ENCODE measurements around the gene SGIP1.

Gene SGIP1

DNA sequence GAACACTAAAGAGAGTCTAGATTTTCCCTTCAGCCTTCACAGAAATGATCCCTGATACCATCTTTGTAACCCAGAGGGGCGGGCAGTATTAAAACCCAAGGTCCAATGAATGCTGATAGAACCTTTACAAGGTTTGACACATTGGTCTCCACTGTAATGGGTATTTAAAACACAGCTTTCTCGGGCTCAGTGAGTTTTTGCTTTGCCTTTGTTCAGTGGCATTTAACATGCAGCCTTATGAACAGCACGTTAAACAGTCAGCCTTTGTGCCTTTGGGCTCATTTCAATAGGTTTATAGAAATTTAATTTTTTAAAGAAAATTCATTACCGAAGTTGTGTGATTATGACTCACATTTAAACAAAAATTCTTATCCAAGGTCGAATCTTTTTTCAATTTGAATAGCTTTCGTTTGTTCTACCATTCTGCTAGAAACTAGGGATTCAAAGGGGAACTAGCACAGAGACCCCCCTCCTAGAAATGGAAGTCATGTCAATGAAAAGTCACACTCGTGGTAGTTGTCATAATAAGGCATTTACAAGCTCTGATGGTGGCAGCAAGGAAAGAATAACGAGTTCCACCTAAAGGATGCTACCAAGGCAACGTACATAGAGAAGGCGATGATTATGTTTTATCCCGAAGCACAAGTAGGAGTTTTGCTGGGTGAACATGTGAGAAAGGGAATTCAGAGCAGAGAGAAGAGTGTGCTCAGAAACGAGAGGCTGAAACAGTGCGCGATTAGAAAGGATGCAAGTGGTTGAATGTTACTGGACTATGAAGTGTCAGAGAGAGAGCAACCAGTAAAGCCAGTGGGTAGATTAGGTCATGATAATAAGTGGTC lies 66.2 kb downstream of the SGIP1 start:
- DNase-seq (ENCODE audit: extremely low read depth in 1 of 2, low read depth in 1 of 2) = no peak

DNA sequence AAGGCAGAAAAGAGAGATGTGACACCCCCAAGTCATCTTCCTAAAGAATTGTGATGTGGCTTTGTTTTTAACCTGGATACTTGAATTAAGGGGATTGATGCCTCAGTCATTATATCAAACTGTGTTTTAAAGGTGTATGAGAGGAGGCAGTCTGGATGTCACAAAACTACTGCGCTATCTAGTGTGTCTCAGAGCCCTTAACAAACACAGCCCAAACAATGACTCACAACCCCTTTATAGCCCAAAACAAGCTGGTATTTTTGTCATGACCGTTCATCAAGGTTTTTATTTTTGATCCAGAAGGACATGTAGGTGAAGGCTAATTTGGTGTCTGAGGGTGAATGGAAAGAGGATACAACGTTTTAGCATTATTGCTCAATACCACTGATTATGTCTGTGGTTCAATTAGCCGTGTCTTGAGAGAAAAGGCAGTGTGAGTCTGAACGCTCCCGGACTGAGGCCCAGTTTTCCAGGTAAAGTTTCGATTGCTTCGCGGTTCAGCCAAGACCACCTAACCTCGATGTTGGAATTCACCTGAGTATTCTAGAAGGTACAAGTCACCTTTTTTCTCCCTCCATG lies 71.6 kb downstream of the SGIP1 start:
- no peak for DNase-seq (ENCODE audit: extremely low read depth in 1 of 2, low read depth in 1 of 2)

DNA sequence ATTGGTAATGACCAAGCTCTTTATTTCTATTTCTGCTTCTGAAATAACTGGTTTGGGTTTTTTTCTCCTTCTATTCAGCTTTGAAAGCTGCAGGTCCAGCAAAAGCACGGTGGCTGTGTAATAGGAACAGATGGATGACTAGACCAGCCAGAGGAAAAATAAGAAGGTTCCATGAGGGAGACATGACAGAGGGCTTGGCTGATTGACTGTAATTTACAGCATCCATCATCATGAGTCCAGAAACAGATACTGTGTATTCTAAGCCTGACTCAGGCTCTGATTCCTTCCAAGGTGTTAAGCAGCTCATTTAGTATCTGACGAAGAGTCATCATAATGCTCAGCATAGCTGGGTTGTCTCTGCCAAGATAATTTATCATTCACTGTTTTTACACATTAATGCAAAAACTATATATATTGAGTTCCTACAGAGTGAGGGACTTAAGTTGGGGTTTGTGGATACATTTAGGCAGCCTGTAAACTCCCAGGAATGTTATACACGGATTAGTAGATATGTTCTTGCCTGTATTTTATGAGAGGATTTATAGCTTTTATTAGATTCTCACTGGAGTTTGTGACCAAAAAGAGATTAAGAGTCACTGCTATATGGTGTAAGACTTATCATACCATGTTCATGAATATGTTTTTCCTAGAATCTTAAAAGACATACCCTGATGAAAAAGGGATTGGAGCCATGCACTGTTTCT lies 72.6 kb downstream of the SGIP1 start:
- no peak for DNase-seq (ENCODE audit: extremely low read depth in 1 of 2, low read depth in 1 of 2)

DNA sequence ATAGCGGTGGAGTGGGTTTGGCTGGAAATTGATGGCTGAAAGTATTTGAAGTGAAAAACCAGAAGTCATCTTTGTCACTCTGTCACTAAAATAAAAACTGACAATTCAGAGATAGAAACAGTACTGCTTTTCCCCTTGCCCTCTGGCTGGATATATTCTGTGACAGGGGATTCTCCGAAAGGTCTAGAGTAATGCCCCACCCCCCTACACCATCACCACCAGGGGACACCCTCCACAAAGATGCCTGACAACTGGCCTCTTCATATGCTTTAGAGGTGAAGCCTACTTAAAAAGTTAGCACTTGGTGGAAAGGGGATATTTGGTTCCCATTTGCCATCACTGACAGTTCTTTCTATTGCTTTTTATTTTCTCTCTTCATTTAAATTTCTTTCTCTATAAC lies 73.5 kb downstream of the SGIP1 start:
- DNase-seq (ENCODE audit: extremely low read depth in 1 of 2, low read depth in 1 of 2) = no peak

DNA sequence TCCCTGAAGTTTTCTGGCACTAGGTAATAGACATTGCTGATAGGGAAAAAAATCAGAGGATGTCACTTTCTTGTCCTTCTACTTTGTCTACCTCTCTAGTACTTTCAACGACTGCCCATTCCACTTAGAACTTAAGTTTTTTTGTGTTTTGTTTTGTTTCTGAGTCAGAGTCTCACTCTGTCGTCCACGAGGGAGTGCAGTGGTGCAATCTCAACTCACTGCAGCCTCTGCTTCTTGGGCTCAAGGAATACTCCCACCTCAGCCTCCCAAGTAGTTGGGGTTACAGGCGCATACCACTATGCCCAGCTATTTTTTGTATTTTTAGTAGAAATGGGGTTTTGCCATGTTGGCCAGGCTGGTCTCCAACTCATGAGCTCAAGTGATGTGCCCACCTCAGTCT lies 79.2 kb downstream of the SGIP1 start:
- no peak for DNase-seq (ENCODE audit: extremely low read depth in 1 of 2, low read depth in 1 of 2)

DNA sequence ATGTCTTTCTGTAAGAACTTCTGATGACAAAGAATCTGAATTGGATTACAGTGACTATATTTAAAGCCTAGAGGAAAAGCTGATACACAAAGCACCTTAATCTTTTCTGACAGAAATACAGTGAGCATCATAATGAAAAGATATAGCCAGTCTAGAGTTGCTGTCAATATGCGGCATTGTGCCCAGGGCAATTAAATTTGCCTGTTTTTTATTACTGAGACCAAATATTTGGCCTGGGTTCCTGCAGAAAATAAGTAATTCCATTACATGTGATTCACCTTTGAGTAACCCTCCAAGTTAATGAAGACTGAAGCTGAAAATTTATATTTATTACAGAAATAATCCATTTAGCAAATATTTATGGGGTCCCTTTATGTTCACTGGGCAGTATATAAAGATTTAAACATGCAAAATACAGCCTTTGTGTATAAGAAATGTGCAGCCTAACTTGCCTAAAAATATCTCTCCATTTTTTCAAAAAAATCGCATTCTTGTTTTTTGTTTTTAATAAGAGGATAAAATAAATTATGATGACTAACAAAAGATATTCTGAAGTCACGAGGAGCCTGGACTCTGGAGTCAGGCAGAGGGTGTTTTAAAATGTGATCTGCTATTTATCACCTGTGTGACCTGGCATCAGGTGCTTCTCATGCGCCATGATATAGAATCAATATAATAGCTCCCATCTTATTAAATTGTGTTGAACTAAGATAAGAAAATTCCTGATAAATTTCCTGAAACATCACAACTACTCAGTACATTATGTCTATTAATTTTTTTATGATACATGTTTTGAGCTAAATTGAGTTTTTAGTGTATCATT lies 83.6 kb downstream of the SGIP1 start:
- DNase-seq (ENCODE audit: extremely low read depth in 1 of 2, low read depth in 1 of 2) = no peak

DNA sequence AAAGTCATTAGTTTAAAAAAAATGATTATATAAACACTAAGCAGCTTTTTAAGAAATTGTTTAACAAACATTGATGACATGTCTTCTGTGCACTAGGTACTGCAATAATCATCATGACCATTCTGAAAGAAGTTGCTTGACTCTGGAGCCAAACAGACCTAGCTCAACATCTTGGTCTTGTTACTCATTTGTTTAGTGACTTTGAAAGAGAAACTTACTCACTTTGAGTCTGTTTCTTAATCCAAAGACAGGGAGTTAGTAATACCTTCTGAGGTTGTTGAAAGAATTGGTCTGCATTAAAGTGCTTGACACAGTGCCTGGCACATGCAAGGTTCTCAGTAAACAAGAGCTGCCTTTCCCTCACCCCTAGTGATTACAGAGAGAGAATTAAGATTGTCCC lies 84.4 kb downstream of the SGIP1 start:
- no peak for DNase-seq (ENCODE audit: extremely low read depth in 1 of 2, low read depth in 1 of 2)

DNA sequence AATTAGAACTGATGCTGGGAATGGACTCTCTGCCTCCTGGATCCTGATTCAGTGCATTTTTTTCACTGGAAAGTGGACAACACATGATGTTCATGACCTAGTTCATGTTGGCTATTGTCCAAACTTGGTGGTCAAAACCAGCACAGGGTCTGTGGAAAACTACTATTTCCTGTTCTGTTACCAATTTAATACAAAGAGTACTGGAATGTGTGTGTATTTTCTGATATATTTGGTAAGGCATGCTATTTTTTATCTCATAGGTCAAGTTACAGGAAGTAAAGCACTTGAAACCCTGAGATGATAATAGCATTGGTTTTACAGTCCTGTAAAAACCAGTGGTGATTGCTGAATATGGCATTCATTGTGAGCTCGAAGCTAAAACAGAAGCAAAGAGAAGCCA lies 89.9 kb downstream of the SGIP1 start:
- no peak for DNase-seq (ENCODE audit: extremely low read depth in 1 of 2, low read depth in 1 of 2)

DNA sequence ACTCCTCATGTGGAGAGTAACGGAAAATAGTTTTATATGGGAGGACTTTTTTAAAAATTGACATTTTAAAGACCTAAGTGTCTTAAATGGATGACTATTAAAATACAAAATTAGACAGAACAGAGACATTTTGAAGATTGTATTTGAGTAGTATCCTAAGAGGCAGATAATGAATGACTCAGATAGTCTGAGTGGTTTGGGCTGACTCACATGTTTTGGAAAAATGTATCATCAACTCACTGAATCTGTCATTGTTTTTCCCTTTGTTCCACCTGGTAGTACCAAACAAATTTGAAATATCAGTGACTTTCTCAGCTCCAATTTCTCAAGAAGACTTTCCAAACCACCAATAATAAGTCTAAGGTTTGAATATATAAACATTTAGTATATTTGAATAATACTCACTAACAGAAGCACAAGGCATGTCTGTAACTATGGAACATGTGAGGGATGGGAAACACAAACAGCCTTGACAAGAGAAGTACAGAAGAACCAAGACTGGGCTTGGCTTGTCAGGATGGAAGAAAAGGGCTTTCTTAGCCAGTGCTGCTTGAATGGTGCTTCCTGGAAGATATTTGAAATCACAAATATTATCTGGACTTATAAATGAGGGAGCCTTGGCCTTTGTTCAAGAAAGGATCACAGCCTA lies 90.6 kb downstream of the SGIP1 start:
- no peak for DNase-seq (ENCODE audit: extremely low read depth in 1 of 2, low read depth in 1 of 2)

DNA sequence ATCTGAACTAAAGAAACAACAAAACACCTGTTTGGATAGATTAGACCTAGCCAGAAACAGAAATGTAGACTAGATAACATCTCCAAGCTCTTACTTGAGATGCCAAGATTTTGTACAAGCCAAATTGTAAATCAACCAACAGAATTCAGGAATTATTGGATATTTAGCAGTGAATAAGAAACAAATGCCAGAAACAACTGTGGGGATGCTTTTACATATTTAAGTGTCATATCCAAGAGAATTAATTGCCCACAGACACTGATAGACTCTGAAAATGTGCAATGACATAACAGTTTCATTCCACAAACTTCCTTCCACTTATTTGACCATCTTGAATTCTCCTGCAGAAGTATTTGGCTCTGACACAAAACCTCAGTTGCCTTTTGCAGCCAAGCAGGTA lies 92.3 kb downstream of the SGIP1 start:
- no peak for DNase-seq (ENCODE audit: extremely low read depth in 1 of 2, low read depth in 1 of 2)

DNA sequence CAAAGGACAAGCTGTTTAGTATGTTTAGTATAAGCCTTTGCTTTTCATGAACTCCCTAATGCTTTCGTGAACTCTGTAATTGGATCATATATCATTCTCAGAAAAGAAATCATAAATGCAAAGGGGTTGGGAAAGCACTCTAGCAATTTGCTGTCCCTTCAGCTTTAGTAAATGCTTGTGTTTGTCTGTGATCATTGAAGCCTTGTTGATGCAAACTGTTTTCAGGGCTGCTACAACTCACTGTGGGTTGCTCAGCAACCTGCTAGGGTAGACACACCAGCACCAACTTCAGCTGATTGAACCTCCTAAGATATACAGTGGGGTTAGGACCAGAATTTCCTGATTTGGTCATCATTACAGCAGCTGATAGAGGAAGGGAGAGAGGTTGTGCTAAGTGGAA lies 95.0 kb downstream of the SGIP1 start:
- DNase-seq (ENCODE audit: extremely low read depth in 1 of 2, low read depth in 1 of 2) = no peak

DNA sequence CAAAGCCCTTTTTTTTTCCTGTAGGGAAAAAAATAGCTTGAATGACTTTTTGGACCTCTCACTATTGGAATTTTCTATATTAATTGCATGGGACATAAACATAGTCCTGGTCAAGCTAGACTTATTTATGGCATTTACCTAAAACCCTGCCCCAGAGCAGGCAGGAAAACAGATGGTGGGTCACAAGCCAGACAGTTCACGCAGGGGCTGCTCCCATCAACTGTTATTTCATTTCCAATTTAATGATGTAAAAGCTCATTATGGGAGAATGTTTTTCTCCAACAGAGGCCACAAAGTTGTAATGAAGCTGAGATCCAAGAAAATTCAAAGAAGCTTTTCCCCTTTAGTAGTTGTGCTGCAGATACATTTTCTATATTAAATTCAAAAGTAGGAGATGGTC lies 99.2 kb downstream of the SGIP1 start:
- no peak for DNase-seq (ENCODE audit: extremely low read depth in 1 of 2, low read depth in 1 of 2)

DNA sequence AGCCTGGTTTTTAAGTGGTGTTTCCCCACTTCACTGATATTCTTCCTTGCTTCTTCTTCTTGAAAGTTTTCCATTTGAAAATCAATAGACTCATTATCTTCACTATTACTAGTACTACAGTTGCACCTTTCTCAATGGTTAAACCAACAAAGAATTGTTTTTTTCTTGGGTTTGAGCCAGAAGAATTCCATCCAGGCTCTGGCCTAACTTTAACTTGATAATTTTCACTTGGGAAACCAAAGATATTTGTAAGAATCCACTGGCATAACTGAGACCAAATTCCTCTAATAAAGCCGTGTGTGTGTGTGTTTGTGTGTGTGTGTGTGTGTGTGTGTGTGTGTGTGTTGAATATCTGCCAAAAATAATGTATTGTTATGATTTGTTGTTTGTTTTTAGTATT lies 103.2 kb downstream of the SGIP1 start:
- DNase-seq (ENCODE audit: extremely low read depth in 1 of 2, low read depth in 1 of 2) = no peak

DNA sequence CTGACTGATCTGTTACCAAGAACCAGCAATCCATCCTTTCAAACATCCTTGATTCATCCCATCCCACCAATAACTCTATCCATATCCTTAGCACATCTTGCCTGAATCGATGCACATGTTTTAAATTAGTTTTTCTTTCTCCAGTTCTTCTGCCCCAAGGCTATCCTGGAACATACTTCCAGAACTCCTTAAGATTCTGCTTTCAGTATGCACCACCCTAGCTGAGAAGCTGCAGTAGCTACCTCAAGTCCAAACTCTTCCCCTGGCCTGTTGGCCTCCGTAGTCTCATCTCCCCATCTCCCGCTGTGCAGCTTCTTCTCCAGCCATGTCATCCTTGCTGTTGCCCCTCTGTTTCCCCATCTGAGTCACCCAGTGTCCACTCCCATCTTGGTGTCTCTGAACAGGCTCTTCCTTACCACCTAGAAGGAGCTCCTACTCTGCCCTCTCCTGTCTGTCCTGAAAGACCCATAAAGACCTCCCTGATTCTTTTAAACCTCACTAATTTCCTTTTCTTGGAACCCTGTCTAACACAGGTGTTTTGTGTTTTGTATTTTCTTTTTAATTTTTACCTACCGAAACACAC lies 108.0 kb downstream of the SGIP1 start:
- DNase-seq (ENCODE audit: extremely low read depth in 1 of 2, low read depth in 1 of 2) = no peak

DNA sequence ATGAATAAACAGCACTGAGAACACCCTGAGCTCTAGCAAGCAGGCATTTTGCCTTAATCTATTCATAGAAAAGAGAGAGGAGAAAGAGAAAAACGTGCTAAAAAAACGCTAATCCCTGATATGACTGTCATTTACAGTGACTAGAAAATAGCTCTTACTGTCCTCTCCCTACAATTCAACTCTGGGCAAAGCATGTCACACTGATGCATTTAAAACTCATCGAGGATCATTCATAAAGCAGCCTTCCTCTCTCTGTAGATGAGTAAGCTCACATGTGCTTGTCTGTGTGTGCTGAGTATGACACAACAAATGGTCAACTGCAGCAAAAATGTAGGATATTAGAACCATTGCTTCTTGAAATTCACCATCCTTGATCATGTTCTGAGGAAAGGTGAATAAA lies 109.0 kb downstream of the SGIP1 start:
- no peak for DNase-seq (ENCODE audit: extremely low read depth in 1 of 2, low read depth in 1 of 2)

DNA sequence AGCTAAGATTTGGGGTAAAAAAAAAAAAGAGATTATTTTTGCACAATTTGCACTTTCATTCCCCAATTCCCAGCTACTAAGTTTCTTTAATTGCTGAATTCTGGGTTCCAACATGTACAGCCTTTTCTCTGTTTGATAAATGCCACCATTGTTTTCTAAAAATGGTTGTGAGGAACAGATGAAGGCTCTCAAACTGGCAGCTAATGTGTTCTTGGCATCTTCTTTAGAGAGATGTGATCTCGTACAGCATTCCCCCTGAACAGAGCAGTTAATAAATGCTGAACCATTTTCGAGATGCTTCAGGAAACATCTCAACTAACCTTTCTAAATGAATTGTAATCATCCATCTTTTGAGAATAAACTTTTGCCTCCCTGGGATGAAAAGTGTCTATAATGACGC lies 110.4 kb downstream of the SGIP1 start:
- no peak for DNase-seq (ENCODE audit: extremely low read depth in 1 of 2, low read depth in 1 of 2)

DNA sequence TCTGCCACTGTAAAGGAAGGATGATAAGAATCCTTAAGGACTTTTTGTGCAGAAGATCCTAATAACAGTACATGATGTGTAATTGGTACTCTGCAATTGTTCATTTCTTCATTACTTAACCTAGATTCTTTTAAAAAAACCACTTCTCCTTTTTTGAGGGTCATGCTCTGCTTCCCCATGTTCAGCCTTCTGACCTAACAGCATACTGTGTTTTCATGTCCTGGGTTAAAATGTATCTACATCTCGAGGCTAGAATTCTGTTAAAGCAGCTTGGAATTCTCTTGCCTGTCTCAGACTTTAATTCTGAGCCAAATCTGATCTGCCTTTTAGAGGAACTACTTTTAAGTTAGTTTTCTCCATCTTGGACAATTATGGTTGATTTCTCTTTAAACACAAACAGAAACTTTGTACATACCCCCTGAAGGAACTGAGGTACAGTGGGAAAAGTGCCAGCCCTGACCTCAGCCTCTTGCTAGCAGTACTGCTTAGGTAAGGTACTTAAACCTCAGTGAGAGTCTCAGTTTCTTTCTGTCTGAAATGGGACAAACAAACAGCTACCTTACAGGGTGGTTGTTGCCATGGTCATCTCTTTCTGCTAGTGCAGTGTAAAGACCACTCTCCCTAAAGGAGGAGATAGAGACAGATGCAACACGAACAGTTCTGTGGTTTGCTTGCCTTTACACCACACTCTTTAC lies 115.1 kb downstream of the SGIP1 start:
- DNase-seq (ENCODE audit: extremely low read depth in 1 of 2, low read depth in 1 of 2) = no peak

DNA sequence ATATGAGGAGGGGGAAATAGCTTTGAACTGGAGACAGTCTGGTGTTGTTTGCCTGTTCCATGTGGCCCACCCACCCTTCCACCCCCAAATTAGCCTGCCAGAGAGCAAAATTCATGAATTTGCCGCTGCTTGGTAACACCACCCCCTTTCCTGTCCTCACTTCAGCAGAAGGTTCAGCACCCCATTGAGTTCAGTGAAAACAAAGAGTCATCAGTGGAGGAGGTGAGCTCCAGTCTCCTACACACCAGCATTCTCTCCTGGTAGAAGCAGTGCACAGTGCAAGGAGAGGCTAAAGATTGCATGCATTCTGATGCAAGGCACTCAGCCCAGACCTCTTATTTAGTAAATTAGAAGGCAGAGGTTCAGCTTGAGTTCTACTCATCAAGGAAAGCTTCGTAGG lies 118.6 kb downstream of the SGIP1 start:
- DNase-seq (ENCODE audit: extremely low read depth in 1 of 2, low read depth in 1 of 2) = no peak

DNA sequence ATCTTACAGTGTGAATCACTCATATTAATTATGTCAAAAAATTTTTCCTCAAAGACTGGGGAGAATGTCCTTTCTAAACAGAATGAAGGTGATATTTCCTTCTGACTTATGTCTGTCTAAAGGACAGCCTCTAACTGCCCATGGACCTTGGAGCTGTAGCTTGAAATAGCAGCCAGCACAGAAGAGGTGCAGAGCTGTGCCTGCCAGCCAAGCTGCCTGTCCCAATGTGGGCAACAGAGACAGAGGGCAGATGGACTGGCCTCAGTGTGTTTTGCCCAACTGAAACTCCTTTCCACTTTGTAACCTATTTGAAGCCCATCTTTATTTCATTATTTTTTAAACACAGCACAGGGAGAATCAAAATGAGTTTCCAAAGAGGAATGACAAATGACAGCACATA lies 120.7 kb downstream of the SGIP1 start:
- DNase-seq (ENCODE audit: extremely low read depth in 1 of 2, low read depth in 1 of 2) = no peak

DNA sequence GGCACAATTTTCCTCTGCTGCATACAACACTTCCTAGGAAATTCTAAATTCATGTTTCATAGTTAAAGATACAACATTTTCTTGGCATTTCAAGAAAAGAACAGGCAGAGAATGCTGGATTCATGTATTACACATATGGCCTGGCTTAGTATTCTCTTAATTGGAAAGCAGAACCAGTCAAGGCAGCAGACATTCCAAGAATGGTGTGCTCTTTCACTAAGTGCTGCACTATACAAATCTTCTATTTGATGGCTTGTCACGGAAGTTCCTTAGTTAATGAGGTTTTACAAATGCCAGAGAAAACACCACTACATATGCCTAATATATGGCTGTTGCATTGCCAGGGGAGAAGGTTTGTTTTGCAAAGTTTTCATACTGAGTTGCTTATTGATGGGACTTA lies 137.5 kb downstream of the SGIP1 start:
- DNase-seq (ENCODE audit: extremely low read depth in 1 of 2, low read depth in 1 of 2) = no peak
